ENCODE data around the gene NCR1. TPM values are rescaled to one million over a fixed set of nuclear protein-coding genes. Genes with fewer than 3 reads are reported as not detected.
"Not testable (repeated sequence)": the region's sequence is repeated elsewhere in the genome, so short reads cannot be mapped to it uniquely, and the experiment has no call there.

The NCR1 gene
- total and polyA plus RNA-seq, 10 of the 15 experiments (the other 5 are each of a cell fraction or from before 2014, with no cell fraction given): 0.06 to 6.9 (median 0.13) TPM; not detected in 7

DNA sequence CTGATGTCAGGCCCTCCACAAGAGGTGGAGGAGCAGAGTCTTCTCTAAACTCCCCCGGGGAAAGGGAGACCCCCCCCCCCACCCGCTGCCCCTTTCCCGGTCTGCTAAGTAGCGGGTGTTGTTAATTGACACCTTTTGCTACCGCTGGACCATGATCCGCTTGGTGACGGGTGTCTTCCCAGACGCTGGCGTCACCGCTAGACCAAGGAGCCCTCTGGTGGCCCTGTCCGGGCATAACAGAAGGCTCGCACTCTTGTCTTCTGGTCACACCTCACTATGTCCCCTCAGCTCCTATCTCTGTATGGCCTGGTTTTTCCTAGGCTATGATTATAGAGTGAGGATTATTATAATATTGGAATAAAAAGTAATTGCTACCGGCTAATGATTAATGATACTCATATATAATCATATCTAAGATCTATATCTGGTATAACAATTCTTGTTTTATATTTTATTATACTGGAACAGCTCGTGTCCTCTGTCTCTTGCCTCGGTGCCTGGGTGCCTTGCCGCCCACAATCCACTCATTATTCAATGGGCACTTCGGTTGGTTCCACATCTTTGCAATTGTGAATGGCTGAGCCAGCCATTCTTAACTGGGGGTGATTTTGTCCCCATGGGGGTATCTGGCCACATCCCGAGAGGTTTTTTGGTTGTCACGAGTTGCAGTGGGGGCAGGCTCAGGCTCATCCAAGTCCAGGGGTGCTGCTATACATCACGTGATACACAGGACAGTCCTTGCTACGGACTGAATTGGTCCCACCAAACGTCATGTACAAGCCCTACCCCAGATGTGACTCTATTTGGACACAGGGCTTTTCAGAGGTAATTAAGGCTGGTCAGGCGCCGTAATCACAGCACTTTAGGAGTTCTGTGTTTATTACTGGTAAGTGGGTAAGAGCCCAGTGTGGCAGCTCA lies 14.0 kb downstream of the NCR1 start:
- 16% methylated on average over 20 of the region's 24 CpGs for WGBS (ENCODE audit: insufficient coverage, insufficient replicate concordance, low lambda C conversion rate, missing lambda C conversion rate)
- ATAC-seq; POLR2A ChIA-PET; SMC1A ChIA-PET (ENCODE audit: uncharacterized antibody, unreplicated experiment); H3K79me2 ChIP-seq (ENCODE audit: control insufficient read depth, insufficient read depth, low read length); FAIRE-seq; DNase-seq (ENCODE audit: low read depth, low spot score); H3K27ac ChIP-seq (ENCODE audit: control insufficient read depth, insufficient read depth); H3K36me3 ChIP-seq (ENCODE audit: control insufficient read depth in 2 of 2, insufficient read depth in 2 of 2, low read length in 1 of 2); H3K9me3 ChIP-seq (replicated peaks; ENCODE audit: control insufficient read depth, insufficient read depth, low read length); H3K4me2 ChIP-seq (ENCODE audit: control insufficient read depth, insufficient read depth); H3K9ac ChIP-seq (ENCODE audit: control insufficient read depth, insufficient read depth, low read length); H2AFZ ChIP-seq (ENCODE audit: control insufficient read depth, low read depth, low read length); H3K4me1 ChIP-seq (ENCODE audit: control insufficient read depth, insufficient read depth, low read length); H3K27me3 ChIP-seq (replicated peaks in 1 of 2; ENCODE audit: control insufficient read depth in 2 of 2, insufficient read depth in 2 of 2, low read length in 1 of 2); H3K4me3 ChIP-seq; CTCF ChIA-PET; H4K20me1 ChIP-seq (ENCODE audit: control insufficient read depth, insufficient read depth); BruUV-seq (replicated peaks): not testable (repeated sequence)
- RAD21 ChIA-PET (ENCODE audit: unreplicated experiment): interaction anchor here (0.7 to 1.2 kb wide), 2 partner anchors 39 to 167 kb away, joined by 3 to 5 read pairs; no protein-coding TSS in a partner anchor
- TF ChIP-seq, protein P1, sequence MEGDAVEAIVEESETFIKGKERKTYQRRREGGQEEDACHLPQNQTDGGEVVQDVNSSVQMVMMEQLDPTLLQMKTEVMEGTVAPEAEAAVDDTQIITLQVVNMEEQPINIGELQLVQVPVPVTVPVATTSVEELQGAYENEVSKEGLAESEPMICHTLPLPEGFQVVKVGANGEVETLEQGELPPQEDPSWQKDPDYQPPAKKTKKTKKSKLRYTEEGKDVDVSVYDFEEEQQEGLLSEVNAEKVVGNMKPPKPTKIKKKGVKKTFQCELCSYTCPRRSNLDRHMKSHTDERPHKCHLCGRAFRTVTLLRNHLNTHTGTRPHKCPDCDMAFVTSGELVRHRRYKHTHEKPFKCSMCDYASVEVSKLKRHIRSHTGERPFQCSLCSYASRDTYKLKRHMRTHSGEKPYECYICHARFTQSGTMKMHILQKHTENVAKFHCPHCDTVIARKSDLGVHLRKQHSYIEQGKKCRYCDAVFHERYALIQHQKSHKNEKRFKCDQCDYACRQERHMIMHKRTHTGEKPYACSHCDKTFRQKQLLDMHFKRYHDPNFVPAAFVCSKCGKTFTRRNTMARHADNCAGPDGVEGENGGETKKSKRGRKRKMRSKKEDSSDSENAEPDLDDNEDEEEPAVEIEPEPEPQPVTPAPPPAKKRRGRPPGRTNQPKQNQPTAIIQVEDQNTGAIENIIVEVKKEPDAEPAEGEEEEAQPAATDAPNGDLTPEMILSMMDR (IDR thresholded peaks at IDR 0.05 in 2 of 3, conservative IDR thresholded peaks at IDR 0.05 in 1 of 3; ENCODE audit: control insufficient read depth in 2 of 3, extremely low read depth in 1 of 3, insufficient read depth in 1 of 3, low read depth in 3 of 3, low read length in 3 of 3): peak in 2 of 3 experiments; percentile 16 to 30; a peak in 1 of 6 replicates
- peak; percentile 18; the same call in 1 of the 2 replicates for TF ChIP-seq SMC3 (IDR thresholded peaks at IDR 0.05; ENCODE audit: borderline replicate concordance, low read length)
- in situ Hi-C loops (cut with MboI): loop anchor here (10.0 kb wide), 1 partner anchor 445 kb away; the partner anchor contains the start of gene CDC42EP5
- intact Hi-C loops (cut with micrococcal nuclease; ENCODE audit: unreplicated experiment): loop anchor here (1.0 to 10.0 kb wide), 3 partner anchors 39 to 445 kb away; partner anchors contain the start of genes CDC42EP5 and LILRB4
